Thyroid gland (tissue), 4 donors: ENCODE data around the gene PIH1D1. TPM values are rescaled to one million over a fixed set of nuclear protein-coding genes. Genes with fewer than 3 reads are reported as not detected.

Source experiments
- DNase-seq, 2 donors: peaks; one replicate each; pipeline ENCODE4 v3.0.0-alpha.2; 2019
- H3K27ac ChIP-seq, 3 donors: fragments of 200-600 bp; sonication (generic); 1 replicate in 2 of 3; 2 replicates in 1 of 3; pipeline ENCODE4 v1.5.1; 2016 to 2019; ENCODE audit warnings: mild to moderate bottlenecking in 1 of 3, moderate library complexity in 1 of 3
- H3K27me3 ChIP-seq: fragments of 200-600 bp; sonication (generic); one replicate; pipeline ENCODE4 v1.5.1; 2019
- H3K36me3 ChIP-seq, 2 donors: fragments of 200-600 bp; sonication (generic); one replicate each; pipeline ENCODE4 v1.5.1; 2016 to 2019
- H3K4me1 ChIP-seq, 2 donors: fragments of 200-600 bp; sonication (generic); one replicate each; pipeline ENCODE4 v1.5.1; 2017 to 2019
- H3K4me3 ChIP-seq, 3 donors: fragments of 200-600 bp; sonication (generic); replicated peaks in 1 of 3; 1 replicate in 2 of 3; 2 replicates in 1 of 3; pipeline ENCODE4 v1.5.1; 2016; ENCODE audit warnings: mild to moderate bottlenecking in 1 of 3
- H3K9me3 ChIP-seq: fragments of 200-600 bp; sonication (generic); one replicate; pipeline ENCODE4 v1.5.1; 2017
- CTCF ChIP-seq, 6 experiments: fragments of 200-600 bp in 3 of 6; fragments of 450-650 bp in 3 of 6; sonication (generic) in 3 of 6; IDR thresholded peaks; one replicate each; pipeline ENCODE4 v1.5.1; 2016 to 2019; ENCODE audit warnings: antibody characterized with exemption in 6 of 6, mild to moderate bottlenecking in 2 of 6, inconsistent platforms in 1 of 6, moderate library complexity in 1 of 6
- POLR2A ChIP-seq, 2 donors: fragments of 450-650 bp; IDR thresholded peaks; one replicate each; pipeline ENCODE4 v1.6.1; 2017; ENCODE audit warnings: antibody characterized with exemption in 2 of 2, mild to moderate bottlenecking in 2 of 2, moderate library complexity in 1 of 2
- WGBS, 2 donors: methylation state at CpG; one replicate each; pipeline ENCODE4 v1.1.5; 2017; 5-methylcytosine and 5-hydroxymethylcytosine counted together
- intact Hi-C: fragments of 100-400 bp; cut with DNase I; formaldehyde crosslinking; loops from one replicate; pipeline ENCODE4 v1.15.1; 2023
- microRNA counts, 2 donors: library from miRNA; unstranded; fragments of <30 nt; microRNA quantifications; one replicate each; lab custom pipeline; 2016 to 2017
- microRNA-seq: library from miRNA; unstranded; fragments of <30 nt; microRNA quantifications from one replicate; pipeline ENCODE4, GENCODE V29; 2016
- small RNA-seq: library from RNA; depleted of rRNA; stranded (forward); fragments of <200 nt; gene quantifications from one replicate; pipeline ENCODE3, GENCODE V24; 2016
- total RNA-seq, 4 donors: library from RNA; depleted of rRNA; stranded (reverse); fragments of >200 nt; gene quantifications; one replicate each; pipeline ENCODE4 v1.2.3, GENCODE V29; 2016

Gene PIH1D1
- total RNA-seq, 4 donors from 2014 or later = 69.7 to 125 (median 99.8) TPM

GRCh38 chr19:49396738-49397505, 54.7 kb downstream of the PIH1D1 start:
- Histone ChIP-seq H3K4me1 (peaks cover 0 to 5% of the 10 kb centered on the region in 2 donors), H3K27me3 (no peaks in the 10 kb centered on the region), H3K27ac (no peak overlapping the region), H3K9me3 (no peaks in the 10 kb centered on the region), H3K4me3 (no peak overlapping the region), H3K36me3 (no peaks in the 10 kb centered on the region)
- 75 to 79% methylated on average over 8 of the region's 8 CpGs for WGBS, 2 donors
- DNase-seq = no peak
- intact Hi-C loops = no loop called here
- TF ChIP-seq CTCF (IDR thresholded peaks at IDR 0.05) (no peak), POLR2A (IDR thresholded peaks at IDR 0.05) (no peak)

MicroRNAs encoded within 50 kb of the gene (microRNA counts, 767-probe panel; counts per million panel counts)
- 3,441 to 6,899 counts per million in 2 donors for microRNA hsa-miR-150-5p (lab: Ali Mortazavi, UCI)

Small RNA genes within 50 kb of the gene (microRNA-seq; reads per million reads assigned to microRNA genes)
- gene MIR150 = 647 reads per million, percentile 74 among the genes with 10 or more reads in this experiment

Small RNA genes within 50 kb of the gene (small RNA-seq; reads per million reads assigned to genes)
- gene MIR150 (17.2 reads per million, percentile 94 among the genes with 10 or more reads in this experiment), gene SNORD32A (not detected), gene SNORD33 (not detected), gene SNORD34 (not detected), gene SNORD35A (not detected), gene SNORD35B (not detected)

Other genes with a start within 250 kb of the PIH1D1 start
- gene SLC6A16, start 126.6 kb downstream of the PIH1D1 start, total RNA-seq = 1 to 10 TPM in 2 of 4 donors, under 1 TPM in 2; 0.24 to 7.8 (median 1.4) TPM
- gene CD37, start 116.4 kb downstream of the PIH1D1 start, total RNA-seq = 1 to 10 TPM; 2.1 to 9.7 (median 5.4) TPM
- gene TEAD2, start 89.4 kb downstream of the PIH1D1 start, total RNA-seq = 10 to 100 TPM in 3 of 4 donors, 1 to 10 TPM in 1; 6.9 to 19.5 (median 13.7) TPM
- 1 to 10 TPM in 1 of 4 donors, not detected in 3; 1.3 TPM for gene DKKL1, start 87.9 kb downstream of the PIH1D1 start, total RNA-seq
- 1 to 10 TPM in 1 of 4 donors, not detected in 3; 1.3 TPM for gene KASH5, start 63.6 kb downstream of the PIH1D1 start, total RNA-seq
- not detected for gene PTH2, start 28.4 kb downstream of the PIH1D1 start, total RNA-seq
- not detected for gene GFY, start 26.4 kb downstream of the PIH1D1 start, total RNA-seq
- gene SLC17A7, start 10.3 kb downstream of the PIH1D1 start, total RNA-seq = 1 to 10 TPM in 3 of 4 donors, under 1 TPM in 1; 0.73 to 1.5 (median 1.3) TPM
- gene ALDH16A1, start 1.4 kb upstream of the PIH1D1 start, total RNA-seq = 10 to 100 TPM; 32.5 to 39.5 (median 34.2) TPM
- 1 to 10 TPM; 2.8 to 7.3 (median 6.3) TPM for gene FLT3LG, start 22.4 kb upstream of the PIH1D1 start, total RNA-seq
- gene RPL13A, start 35.8 kb upstream of the PIH1D1 start, total RNA-seq = 1,000 to 10,000 TPM; 1,542 to 2,853 (median 2,123) TPM
- 1,000 to 10,000 TPM; 1,543 to 4,390 (median 2,518) TPM for gene RPS11, start 44.6 kb upstream of the PIH1D1 start, total RNA-seq
- gene FCGRT, start 60.8 kb upstream of the PIH1D1 start, total RNA-seq = 100 to 1,000 TPM; 149 to 248 (median 180) TPM
- 10 to 100 TPM in 3 of 4 donors, 1 to 10 TPM in 1; 9.7 to 12.6 (median 11.3) TPM for gene RCN3, start 76.2 kb upstream of the PIH1D1 start, total RNA-seq
- 10 to 100 TPM; 46.1 to 94.6 (median 64.7) TPM for gene NOSIP, start 128.7 kb upstream of the PIH1D1 start, total RNA-seq
- 10 to 100 TPM in 3 of 4 donors, 1 to 10 TPM in 1; 8.9 to 29.6 (median 25.0) TPM for gene PRRG2, start 129.5 kb upstream of the PIH1D1 start, total RNA-seq
- gene PRR12, start 139.4 kb upstream of the PIH1D1 start, total RNA-seq = 10 to 100 TPM in 3 of 4 donors, 1 to 10 TPM in 1; 7.3 to 15.6 (median 12.4) TPM
- 10 to 100 TPM; 24.0 to 44.5 (median 28.8) TPM for gene RRAS, start 188.3 kb upstream of the PIH1D1 start, total RNA-seq
- 10 to 100 TPM; 17.5 to 38.4 (median 25.8) TPM for gene SCAF1, start 190.4 kb upstream of the PIH1D1 start, total RNA-seq
- 10 to 100 TPM; 41.5 to 62.5 (median 52.3) TPM for gene IRF3, start 214.0 kb upstream of the PIH1D1 start, total RNA-seq
- 1 to 10 TPM; 4.7 to 8.1 (median 7.2) TPM for gene BCL2L12, start 214.1 kb upstream of the PIH1D1 start, total RNA-seq
- gene PRMT1, start 225.5 kb upstream of the PIH1D1 start, total RNA-seq = 100 to 1,000 TPM; 117 to 156 (median 139) TPM
- 1 to 10 TPM in 1 of 4 donors, under 1 TPM in 2, not detected in 1; 0.38 to 2.7 (median 0.45) TPM for gene ADM5, start 237.8 kb upstream of the PIH1D1 start, total RNA-seq
- 1 to 10 TPM; 1.9 to 3.9 (median 2.6) TPM for gene CPT1C, start 239.3 kb upstream of the PIH1D1 start, total RNA-seq